GM21619 (cell line): Measurements from ENCODE around the gene NEMP2.

Experiments used
- ATAC-seq: cut with Tn5 transposase; IDR thresholded peaks from one replicate; pipeline ENCODE4 v1.9.1; 2021; ENCODE audit not compliant: unreplicated experiment

NEMP2 gene

GRCh38 chr2:190554357-190555006 lies 20.0 kb upstream of the NEMP2 start:
- no peak for ATAC-seq

- ATAC-seq = no peak
These were observed 18.7 kb upstream of the NEMP2 start for GRCh38 chr2:190553254-190553653.

GRCh38 chr2:190551928-190552327 lies 17.4 kb upstream of the NEMP2 start:
- no peak for ATAC-seq

GRCh38 chr2:190550137-190550536 lies 15.6 kb upstream of the NEMP2 start:
- ATAC-seq = no peak

GRCh38 chr2:190547886-190548285 lies 13.4 kb upstream of the NEMP2 start:
- no peak for ATAC-seq

GRCh38 chr2:190546734-190547133 lies 12.2 kb upstream of the NEMP2 start:
- ATAC-seq = no peak

- ATAC-seq = no peak
These were observed 11.2 kb upstream of the NEMP2 start for GRCh38 chr2:190545555-190546385.

- ATAC-seq = no peak
These were observed 10.6 kb upstream of the NEMP2 start for GRCh38 chr2:190545093-190545492.

- ATAC-seq = no peak
These were observed 5.5 kb upstream of the NEMP2 start for GRCh38 chr2:190540048-190540447.

- ATAC-seq = no peak
These were observed 3.7 kb upstream of the NEMP2 start for GRCh38 chr2:190538201-190538600.

GRCh38 chr2:190537765-190538164 lies 3.2 kb upstream of the NEMP2 start:
- ATAC-seq = no peak

GRCh38 chr2:190535586-190535985 lies 1.1 kb upstream of the NEMP2 start:
- no peak for ATAC-seq

GRCh38 chr2:190535121-190535439 lies 558 bp upstream of the NEMP2 start:
- peak; percentile 0 for ATAC-seq

- ATAC-seq = peak; percentile 27
These were observed 583 bp downstream of the NEMP2 start for GRCh38 chr2:190533968-190534309.

- no peak for ATAC-seq
These were observed 1.2 kb downstream of the NEMP2 start for GRCh38 chr2:190533175-190533967.

- ATAC-seq = no peak
These were observed 1.9 kb downstream of the NEMP2 start for GRCh38 chr2:190532581-190532980.

GRCh38 chr2:190530248-190530900 lies 4.1 kb downstream of the NEMP2 start:
- no peak for ATAC-seq

- ATAC-seq = no peak
These were observed 4.9 kb downstream of the NEMP2 start for GRCh38 chr2:190529486-190530247.

GRCh38 chr2:190528521-190529001 lies 6.0 kb downstream of the NEMP2 start:
- ATAC-seq = no peak

- ATAC-seq = no peak
These were observed 6.6 kb downstream of the NEMP2 start for GRCh38 chr2:190527918-190528317.

GRCh38 chr2:190527214-190527613 lies 7.3 kb downstream of the NEMP2 start:
- no peak for ATAC-seq
